ENCODE measurements around the gene BNIP2. TPM values are rescaled to one million over a fixed set of nuclear protein-coding genes. Genes with fewer than 3 reads are reported as not detected.
"Not testable (repeated sequence)": the region's sequence is repeated elsewhere in the genome, so short reads cannot be mapped to it uniquely, and the experiment has no call there.

BNIP2 gene
- total RNA-seq, 1 experiment from 2014 or later, result 158 TPM

DNA sequence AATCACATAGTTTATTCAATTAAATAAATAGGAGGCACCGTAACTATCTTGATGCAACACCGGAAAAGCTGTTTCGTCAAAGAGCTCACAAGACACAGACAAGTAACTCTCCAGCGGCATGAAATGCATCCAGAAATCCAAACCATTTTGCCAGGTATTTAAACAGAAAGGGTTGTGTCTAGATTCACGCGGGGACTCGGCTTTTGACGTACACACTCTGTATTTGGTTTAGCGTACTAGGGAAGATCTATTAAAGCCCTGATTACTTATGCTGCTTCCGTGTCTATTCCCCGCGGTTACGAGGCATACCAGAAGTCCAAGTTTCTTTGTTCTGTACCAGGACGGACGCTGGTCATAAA is 718 bp downstream of the BNIP2 start:
- peak; percentile 49 for DNase-seq (ENCODE audit: low read depth)

- peak; percentile 12 for DNase-seq (ENCODE audit: low read depth)
These were observed 1.3 kb downstream of the BNIP2 start for GRCh38 chr15:59687836-59688235.

DNA sequence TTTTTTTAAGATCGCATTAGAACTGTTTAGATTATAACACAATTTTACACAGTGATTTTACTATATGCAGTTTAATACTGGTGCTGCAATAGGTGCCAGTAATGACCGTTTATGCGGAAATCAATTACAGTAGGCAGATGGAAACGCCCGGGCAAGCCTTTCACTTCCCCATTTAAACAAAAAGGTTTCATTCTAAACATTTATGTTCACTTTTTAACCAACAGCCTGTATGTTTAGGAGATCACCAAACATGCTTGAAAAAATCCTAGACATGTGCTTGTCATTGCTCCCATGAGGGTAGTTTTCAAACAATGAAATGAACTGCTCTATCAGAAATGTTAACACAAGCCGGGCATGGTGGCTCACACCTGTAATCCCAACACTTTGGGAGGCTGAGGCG is 2.7 kb downstream of the BNIP2 start:
- no peak for DNase-seq (ENCODE audit: low read depth)

GRCh38 chr15:59685737-59686297 is 3.3 kb downstream of the BNIP2 start:
- DNase-seq (ENCODE audit: low read depth), result peak; percentile 73

- DNase-seq (ENCODE audit: low read depth), result no peak
These were observed 8.2 kb downstream of the BNIP2 start for GRCh38 chr15:59680870-59681269.

DNA sequence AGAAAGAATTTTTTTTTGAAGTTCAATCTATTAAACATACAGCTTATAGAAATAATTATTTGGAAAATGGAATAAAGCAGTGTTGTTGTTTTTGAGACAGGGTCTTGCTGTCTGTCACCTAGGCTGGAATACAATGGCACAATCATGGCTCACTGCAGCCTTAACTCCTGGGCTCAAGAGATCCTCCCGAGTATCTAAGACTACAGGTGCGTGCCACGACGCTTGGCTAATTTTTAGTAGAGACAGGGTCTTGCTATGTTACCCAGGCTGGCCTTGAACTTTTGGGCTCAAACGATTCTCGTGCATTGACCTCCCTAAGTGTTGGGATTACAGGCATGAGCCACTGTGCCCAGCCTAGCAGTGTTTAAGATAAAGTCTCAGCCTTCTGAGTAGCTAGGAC is 8.8 kb downstream of the BNIP2 start:
- DNase-seq (ENCODE audit: low read depth), result no peak

GRCh38 chr15:59678620-59679019 is 10.5 kb downstream of the BNIP2 start:
- DNase-seq (ENCODE audit: low read depth), result no peak

DNA sequence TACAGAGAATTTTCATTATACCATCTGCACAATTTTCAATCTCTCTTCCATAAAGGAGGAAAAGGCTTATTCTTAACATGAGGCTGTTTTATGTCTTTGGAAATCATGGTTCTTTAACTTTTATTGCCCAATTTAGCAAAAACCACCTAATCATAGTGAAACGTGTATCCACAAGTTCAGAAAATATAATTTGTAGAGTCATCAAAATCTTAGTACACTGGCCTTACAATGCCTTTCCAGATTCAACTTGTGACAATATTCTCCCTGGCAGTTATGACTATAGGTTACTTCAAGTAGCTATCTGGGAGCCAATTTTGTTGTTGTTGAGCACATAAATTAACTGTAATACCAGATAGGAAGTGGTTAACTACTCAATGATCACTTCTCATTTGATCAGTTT is 10.9 kb downstream of the BNIP2 start:
- no peak for DNase-seq (ENCODE audit: low read depth)

- no peak for DNase-seq (ENCODE audit: low read depth)
These were observed 12.6 kb downstream of the BNIP2 start for GRCh38 chr15:59676565-59676964.

- DNase-seq (ENCODE audit: low read depth), result no peak
These were observed 14.7 kb downstream of the BNIP2 start for GRCh38 chr15:59674361-59674877.

GRCh38 chr15:59668556-59668955 is 20.6 kb downstream of the BNIP2 start:
- no peak for DNase-seq (ENCODE audit: low read depth)

- DNase-seq (ENCODE audit: low read depth), result no peak
These were observed 26.9 kb downstream of the BNIP2 start for GRCh38 chr15:59662260-59662659.

DNA sequence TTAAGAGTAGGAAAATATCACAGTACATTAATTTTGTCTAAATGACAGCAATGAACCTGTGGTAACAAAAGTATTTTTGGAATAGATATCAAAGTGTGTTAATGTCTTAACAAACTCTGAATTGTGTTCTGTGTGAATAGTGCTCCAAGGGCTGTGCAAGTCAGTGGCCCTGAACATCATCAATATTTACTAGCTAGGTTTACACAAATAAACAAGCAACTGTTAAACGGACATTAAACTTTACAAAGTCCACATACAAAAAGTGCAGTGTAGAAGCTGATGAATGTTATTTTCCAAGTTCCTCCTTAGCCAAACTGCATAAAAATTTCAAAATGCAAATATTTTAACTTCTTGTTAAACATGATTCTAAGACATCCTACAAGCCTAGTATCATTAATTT is 29.8 kb downstream of the BNIP2 start:
- DNase-seq (ENCODE audit: low read depth), result no peak

- no peak for DNase-seq (ENCODE audit: low read depth)
These were observed 31.4 kb downstream of the BNIP2 start for GRCh38 chr15:59657635-59658125.

GRCh38 chr15:59656897-59657634 is 32.1 kb downstream of the BNIP2 start, which contains the start of gene GTF2A2:
Gene GTF2A2, minus strand, starts transcription at chr15:59657515. Its CDS starts 5,238 bp downstream, at chr15:59652277.
- DNase-seq (ENCODE audit: low read depth), result peak; percentile 91

GRCh38 chr15:59654046-59654445 is 35.1 kb downstream of the BNIP2 start:
- no peak for DNase-seq (ENCODE audit: low read depth)

- DNase-seq (ENCODE audit: low read depth), result no peak
These were observed 39.5 kb downstream of the BNIP2 start for GRCh38 chr15:59649603-59650002.

DNA sequence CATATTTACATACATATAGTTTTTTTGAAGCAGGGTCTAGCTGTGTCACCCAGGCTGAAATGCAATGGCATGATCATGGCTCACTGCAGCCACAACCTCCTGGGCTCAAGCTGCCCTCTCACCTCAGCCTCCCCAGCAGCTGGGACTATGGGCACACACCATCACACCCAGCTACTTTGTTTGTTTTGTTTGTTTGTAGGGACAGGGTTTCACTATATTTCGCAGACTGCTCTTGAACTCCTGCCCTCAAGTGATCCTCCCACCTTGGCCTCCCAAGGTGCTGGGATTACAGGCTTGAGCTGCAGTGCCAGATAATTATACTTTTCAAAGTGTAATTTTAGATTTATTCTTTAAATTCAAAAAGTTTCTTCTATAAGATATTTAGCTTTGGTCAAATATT is 42.0 kb downstream of the BNIP2 start:
- no peak for DNase-seq (ENCODE audit: low read depth)

DNA sequence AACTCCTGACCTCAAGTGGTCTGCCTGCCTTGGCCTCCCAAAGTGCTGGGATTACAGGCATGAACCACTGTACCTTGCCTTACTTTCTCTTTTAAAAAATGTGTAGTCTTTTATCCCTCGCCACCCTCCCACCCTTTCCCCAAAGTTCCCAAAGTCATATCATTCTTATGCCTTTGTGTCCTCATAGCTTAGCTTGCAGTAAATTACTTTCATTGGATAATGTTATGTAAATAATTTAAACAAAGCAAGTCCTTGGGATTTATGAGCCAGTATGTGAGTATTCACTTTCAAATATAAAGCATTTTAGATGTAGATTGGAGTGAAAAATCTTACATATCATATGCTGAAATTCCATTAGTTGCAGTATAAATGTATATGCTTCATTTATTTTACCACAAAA is 42.8 kb downstream of the BNIP2 start:
- no peak for DNase-seq (ENCODE audit: low read depth)

DNA sequence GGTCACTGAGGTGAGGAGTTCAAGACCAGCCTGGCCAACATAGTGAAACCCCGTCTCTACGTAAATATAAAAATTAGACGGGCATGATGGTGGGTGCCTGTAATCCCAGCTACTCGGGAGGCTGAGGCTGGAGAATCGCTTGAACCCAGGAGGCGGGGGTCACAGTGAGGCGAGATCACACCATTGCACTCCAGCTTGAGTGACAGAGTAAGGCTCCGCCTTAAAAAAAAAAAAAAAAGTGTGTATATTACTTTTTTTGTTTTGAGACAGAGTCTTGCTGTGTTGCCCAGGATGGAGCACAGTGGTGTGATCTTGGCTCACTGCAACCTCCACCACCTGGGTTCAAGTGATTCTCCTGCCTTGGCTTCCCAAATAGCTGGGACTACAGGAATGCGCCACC is 43.3 kb downstream of the BNIP2 start:
- not testable (repeated sequence) for DNase-seq (ENCODE audit: low read depth)

- DNase-seq (ENCODE audit: low read depth), result no peak
These were observed 44.4 kb downstream of the BNIP2 start for GRCh38 chr15:59644756-59645155.

- no peak for DNase-seq (ENCODE audit: low read depth)
These were observed 46.8 kb downstream of the BNIP2 start for GRCh38 chr15:59642351-59642750.

- DNase-seq (ENCODE audit: low read depth), result not testable (repeated sequence)
These were observed 51.6 kb downstream of the BNIP2 start for GRCh38 chr15:59637507-59637906.

All from LHCN-M2 (cell line).